Measurements from ENCODE around the gene HLA-DMA. TPM values are rescaled to one million over a fixed set of nuclear protein-coding genes. Genes with fewer than 3 reads are reported as not detected.

The HLA-DMA gene
- total and polyA plus RNA-seq, 2 of the 8 experiments (the other 6 are each of a cell fraction or from before 2014, with no cell fraction given): 13.3 to 23.1 TPM

DNA sequence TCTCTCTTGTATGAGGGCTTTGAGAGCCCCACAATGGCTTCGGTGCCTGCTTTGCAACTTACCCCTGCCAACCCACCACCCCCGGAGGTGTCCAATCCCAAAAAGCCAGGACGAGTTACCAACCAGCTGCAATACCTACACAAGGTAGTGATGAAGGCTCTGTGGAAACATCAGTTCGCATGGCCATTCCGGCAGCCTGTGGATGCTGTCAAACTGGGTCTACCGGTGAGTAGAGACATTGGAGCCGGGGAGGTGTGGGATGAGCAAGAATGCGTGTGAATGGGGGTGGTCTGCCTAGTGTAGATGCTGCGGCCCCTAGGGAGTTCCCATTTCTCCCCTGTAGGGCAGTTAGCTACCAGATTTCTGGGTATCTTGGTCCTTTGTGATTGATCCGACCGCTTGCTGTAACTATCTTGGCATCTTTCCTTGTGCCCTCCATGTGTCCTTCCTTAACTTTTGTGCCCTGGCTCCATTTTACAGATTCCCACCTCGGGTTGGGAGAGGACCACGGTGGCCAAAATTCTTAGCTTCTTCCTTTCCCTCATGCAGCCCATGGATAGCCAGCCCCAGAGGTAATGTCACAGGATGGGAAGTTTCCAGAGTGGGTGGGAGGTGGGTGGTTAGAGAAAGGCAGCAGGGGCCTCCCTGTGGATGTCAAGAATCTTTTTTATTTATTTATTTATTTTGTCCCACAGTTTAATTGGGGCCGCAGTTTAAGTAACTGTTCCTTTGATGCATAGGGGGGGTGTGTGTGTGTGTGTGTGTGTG is 21.8 kb upstream of the HLA-DMA start (continued):
- no peak for TF ChIP-seq GTF2F1 (IDR thresholded peaks at IDR 0.05; ENCODE audit: borderline replicate concordance, low read depth, low read length)
- TF ChIP-seq, protein P1, sequence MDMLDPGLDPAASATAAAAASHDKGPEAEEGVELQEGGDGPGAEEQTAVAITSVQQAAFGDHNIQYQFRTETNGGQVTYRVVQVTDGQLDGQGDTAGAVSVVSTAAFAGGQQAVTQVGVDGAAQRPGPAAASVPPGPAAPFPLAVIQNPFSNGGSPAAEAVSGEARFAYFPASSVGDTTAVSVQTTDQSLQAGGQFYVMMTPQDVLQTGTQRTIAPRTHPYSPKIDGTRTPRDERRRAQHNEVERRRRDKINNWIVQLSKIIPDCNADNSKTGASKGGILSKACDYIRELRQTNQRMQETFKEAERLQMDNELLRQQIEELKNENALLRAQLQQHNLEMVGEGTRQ (IDR thresholded peaks at IDR 0.05; ENCODE audit: low read length): no peak
- no peak for TF ChIP-seq SIX5 (IDR thresholded peaks at IDR 0.05; ENCODE audit: low read depth, low read length)
- no peak for TF ChIP-seq CHD1 (IDR thresholded peaks at IDR 0.05; ENCODE audit: low read depth, low read length)
- no peak for TF ChIP-seq PHF8 (conservative IDR thresholded peaks at IDR 0.05; ENCODE audit: low read depth, low read length)
- TF ChIP-seq, protein P2, sequence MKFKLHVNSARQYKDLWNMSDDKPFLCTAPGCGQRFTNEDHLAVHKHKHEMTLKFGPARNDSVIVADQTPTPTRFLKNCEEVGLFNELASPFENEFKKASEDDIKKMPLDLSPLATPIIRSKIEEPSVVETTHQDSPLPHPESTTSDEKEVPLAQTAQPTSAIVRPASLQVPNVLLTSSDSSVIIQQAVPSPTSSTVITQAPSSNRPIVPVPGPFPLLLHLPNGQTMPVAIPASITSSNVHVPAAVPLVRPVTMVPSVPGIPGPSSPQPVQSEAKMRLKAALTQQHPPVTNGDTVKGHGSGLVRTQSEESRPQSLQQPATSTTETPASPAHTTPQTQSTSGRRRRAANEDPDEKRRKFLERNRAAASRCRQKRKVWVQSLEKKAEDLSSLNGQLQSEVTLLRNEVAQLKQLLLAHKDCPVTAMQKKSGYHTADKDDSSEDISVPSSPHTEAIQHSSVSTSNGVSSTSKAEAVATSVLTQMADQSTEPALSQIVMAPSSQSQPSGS (IDR thresholded peaks at IDR 0.05; ENCODE audit: low read length): no peak
- TF ChIP-seq SP4 (IDR thresholded peaks at IDR 0.05; ENCODE audit: low read length): no peak
- no peak for TF ChIP-seq TAF7 (optimal IDR thresholded peaks at IDR 0.05; ENCODE audit: borderline replicate concordance, low read depth, low read length)
- no peak for TF ChIP-seq TCF12 (IDR thresholded peaks at IDR 0.05; ENCODE audit: low read depth, low read length)
- TF ChIP-seq BRCA1 (IDR thresholded peaks at IDR 0.05; ENCODE audit: low read depth, low read length): no peak
- TF ChIP-seq, protein P3, sequence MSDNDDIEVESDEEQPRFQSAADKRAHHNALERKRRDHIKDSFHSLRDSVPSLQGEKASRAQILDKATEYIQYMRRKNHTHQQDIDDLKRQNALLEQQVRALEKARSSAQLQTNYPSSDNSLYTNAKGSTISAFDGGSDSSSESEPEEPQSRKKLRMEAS (IDR thresholded peaks at IDR 0.05): no peak
- TF ChIP-seq POLR2AphosphoS5 (IDR thresholded peaks at IDR 0.05; ENCODE audit: low read depth, low read length): peak; percentile 79
- no peak for TF ChIP-seq CEBPB (IDR thresholded peaks at IDR 0.05; ENCODE audit: low read depth, low read length)

All from H1 (cell line).